A549 (cell line): Measurements from ENCODE around the gene GPR158. TPM values are rescaled to one million over a fixed set of nuclear protein-coding genes. Genes with fewer than 3 reads are reported as not detected.

ENCODE experiments used
- ATAC-seq, 2 experiments: fragments of 200-7000 bp in 1 of 2; fragments of >200 bp in 1 of 2; cut with Nextera tagmentation in 1 of 2; cut with Tn5 transposase in 1 of 2; 3 replicates each; pipeline versions ENCODE4 v1.8.0 to v1.9.1; 2018 to 2020; ENCODE audit warnings: mild to moderate bottlenecking in 1 of 2, moderate library complexity in 1 of 2
- CTCF ChIA-PET: fragments of 300-600 bp; sonication (Branson Sonifier 250); formaldehyde crosslinking; extraction: SDS; loops from one replicate; lab custom pipeline; 2021; ENCODE audit warnings: antibody characterized with exemption, inconsistent platforms; lab: Yijun Ruan, JAX
- POLR2A ChIA-PET: fragments of 350-600 bp; formaldehyde crosslinking; extraction: SDS; loops from one replicate; lab custom pipeline; 2021; ENCODE audit warnings: antibody characterized with exemption, inconsistent platforms; lab: Yijun Ruan, JAX
- DNase-seq, 2 experiments: peaks; one replicate each; pipeline versions ENCODE4 v3.0.0 to v3.0.0-alpha.2; 2011 to 2016; ENCODE audit warnings: low read depth in 1 of 2, low spot score in 1 of 2
- FAIRE-seq: peaks from 2 replicates; lab custom pipeline; 2011; peaks lifted over from hg19 to GRCh38; lab: Jason Lieb, UNC
- H3K27ac ChIP-seq, 2 experiments: fragments of >200 bp; sonication (Bioruptor Twin); formaldehyde crosslinking; 3 replicates each; pipeline ENCODE4 v1.5.1; 2016 to 2017
- H3K4me1 ChIP-seq: fragments of >200 bp; sonication (Bioruptor Twin); formaldehyde crosslinking; 3 replicates; pipeline ENCODE4 v1.6.1; 2016
- H3K4me2 ChIP-seq: fragments of >200 bp; sonication (Bioruptor Twin); formaldehyde crosslinking; 3 replicates; pipeline ENCODE4 v1.6.1; 2016
- H3K4me3 ChIP-seq: fragments of >200 bp; sonication (Bioruptor Twin); formaldehyde crosslinking; 3 replicates; pipeline ENCODE4 v1.5.1; 2016
- H3K9me3 ChIP-seq: fragments of >200 bp; sonication (Bioruptor Twin); formaldehyde crosslinking; 3 replicates; pipeline ENCODE4 v1.6.1; 2016
- ATOH8 ChIP-seq: fragments of 250-450 bp; sonication (Bioruptor Pico); IDR thresholded peaks from 2 replicates; pipeline ENCODE4 v1.5.0; 2020; ENCODE audit warnings: low read depth, mild to moderate bottlenecking, moderate library complexity
- BHLHE40 ChIP-seq: IDR thresholded peaks from 2 replicates; pipeline ENCODE4 v1.6.1; 2012; ENCODE audit warnings: low read depth, low read length, inconsistent platforms
- EHF ChIP-seq: fragments of 250-450 bp; sonication (Bioruptor Pico); IDR thresholded peaks from 2 replicates; pipeline ENCODE4 v1.5.0; 2020; ENCODE audit warnings: mild to moderate bottlenecking
- EHMT2 ChIP-seq: fragments of 200-600 bp; sonication (generic); IDR thresholded peaks from 2 replicates; pipeline ENCODE4 v1.6.1; 2016; ENCODE audit warnings: antibody characterized with exemption, low read depth, mild to moderate bottlenecking, moderate library complexity
- EP300 ChIP-seq, 2 experiments: fragments of >200 bp; sonication (Bioruptor Twin); formaldehyde crosslinking; IDR thresholded peaks; 2 replicates in 1 of 2; 3 replicates in 1 of 2; pipeline ENCODE4 v1.6.1; 2016 to 2017
- ESRRA ChIP-seq: fragments of 150-350 bp; IDR thresholded peaks from 2 replicates; pipeline ENCODE4 v1.6.1; 2014; ENCODE audit warnings: mild to moderate bottlenecking, low read length, borderline replicate concordance
- FOSL2 ChIP-seq, 2 experiments: fragments of 450-650 bp in 1 of 2; fragments of >200 bp in 1 of 2; sonication (Bioruptor Twin) in 1 of 2; formaldehyde crosslinking; IDR thresholded peaks; 2 replicates each; pipeline versions ENCODE4 v1.5.0 to v1.6.1; 2016 to 2020; ENCODE audit warnings: mild to moderate bottlenecking in 1 of 2, moderate library complexity in 1 of 2
- FOXS1 ChIP-seq: fragments of 250-450 bp; sonication (Bioruptor Pico); IDR thresholded peaks from 2 replicates; pipeline ENCODE4 v1.5.0; 2020; ENCODE audit warnings: mild to moderate bottlenecking, moderate library complexity
- GATA3 ChIP-seq: IDR thresholded peaks from 2 replicates; pipeline ENCODE4 v1.6.1; 2012; ENCODE audit warnings: borderline replicate concordance
- HMGXB4 ChIP-seq: fragments of 250-450 bp; sonication (Bioruptor Pico); IDR thresholded peaks from 2 replicates; pipeline ENCODE4 v1.5.0; 2021; ENCODE audit warnings: mild to moderate bottlenecking, moderate library complexity, borderline replicate concordance
- MAFK ChIP-seq: fragments of 450-650 bp; IDR thresholded peaks from 2 replicates; pipeline ENCODE4 v1.6.1; 2014; ENCODE audit not compliant: partially characterized antibody
- MAZ ChIP-seq: fragments of 150-350 bp; IDR thresholded peaks from 2 replicates; pipeline ENCODE4 v1.6.1; 2014; ENCODE audit warnings: antibody characterized with exemption, low read depth, low read length, borderline replicate concordance
- NR3C1 ChIP-seq: fragments of >200 bp; sonication (Bioruptor Twin); formaldehyde crosslinking; IDR thresholded peaks from 3 replicates; pipeline ENCODE4 v1.6.1; 2017
- PBX3 ChIP-seq: IDR thresholded peaks from 2 replicates; pipeline ENCODE4 v1.6.1; 2012
- RAD21 ChIP-seq, 2 experiments: fragments of >200 bp in 1 of 2; sonication (Bioruptor Twin) in 1 of 2; formaldehyde crosslinking in 1 of 2; IDR thresholded peaks in 1 of 2; conservative IDR thresholded peaks in 1 of 2; 2 replicates in 1 of 2; 3 replicates in 1 of 2; pipeline ENCODE4 v1.6.1; 2012 to 2018; ENCODE audit warnings: inconsistent platforms in 1 of 2
- RFX5 ChIP-seq: fragments of 450-650 bp; IDR thresholded peaks from 2 replicates; pipeline ENCODE4 v1.7.1; 2014; ENCODE audit warnings: antibody characterized with exemption, mild to moderate bottlenecking, moderate library complexity
- SMC3 ChIP-seq: fragments of >200 bp; sonication (Bioruptor Twin); formaldehyde crosslinking; IDR thresholded peaks from 3 replicates; pipeline ENCODE4 v1.6.1; 2018; ENCODE audit warnings: inconsistent platforms
- WGBS: methylation state at CpG from one replicate; pipeline ENCODE4 v1.1.6; 2017; ENCODE audit errors: missing lambda C conversion rate; 5-methylcytosine and 5-hydroxymethylcytosine counted together
- polyA plus RNA-seq, 4 experiments: library from polyadenylated mRNA; depleted of rRNA in 3 of 4; stranded (reverse); fragments of >200 nt; fragmentation: RNase III in 1 of 4; extraction: RNeasy Plus Mini Kit Qiagen cat#74134 plus additional on column Dnase treatment in 1 of 4; gene quantifications; 2 replicates in 3 of 4; 3 replicates in 1 of 4; pipeline ENCODE4 v1.2.3, GENCODE V29; 2011 to 2017
- TF ChIP-seq, protein P1 (sequence below): IDR thresholded peaks from 2 replicates; pipeline ENCODE4 v1.6.1; 2012

Gene GPR158
- polyA plus RNA-seq, 2 of the 4 experiments (the other 2 are of a cell fraction) = 0.01 to 0.03 TPM

DNA sequence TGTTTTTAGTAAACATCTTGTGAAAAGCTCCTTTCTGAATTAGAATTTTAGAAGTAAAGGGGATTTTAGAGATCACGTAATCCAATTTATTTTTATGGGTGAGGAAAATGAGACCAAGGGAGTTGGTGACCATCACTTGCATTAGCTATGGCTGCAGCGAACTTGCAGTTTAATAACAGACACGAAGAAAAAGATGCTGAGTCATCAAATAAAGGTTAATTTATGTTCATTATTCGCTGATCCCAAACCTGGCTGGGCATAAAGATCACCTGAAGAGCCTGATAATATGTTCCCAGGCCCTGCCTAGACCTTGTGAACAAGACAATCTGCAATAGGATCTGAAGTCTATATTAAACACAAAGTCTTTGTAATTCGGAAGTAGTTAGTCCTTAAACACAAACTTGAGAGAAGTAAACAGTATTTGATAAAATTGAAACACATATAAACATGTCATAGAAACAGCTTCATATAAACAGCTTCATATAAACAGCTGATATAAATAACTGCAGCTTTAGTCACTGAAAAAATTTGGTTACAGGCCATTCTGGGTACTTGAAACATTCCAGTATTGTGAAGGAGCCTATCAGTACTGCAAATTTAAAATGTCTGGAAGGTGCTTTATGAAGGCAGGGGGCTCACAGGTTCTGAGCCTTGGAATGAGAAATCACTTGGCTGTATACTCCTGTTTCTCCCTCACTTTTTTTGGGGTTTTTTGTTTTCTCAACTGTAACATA lies 16.5 kb downstream of the GPR158 start:
- WGBS = 46% methylated on average over 5 of the region's 5 CpGs
- Histone ChIP-seq H3K4me2 (no peak overlapping the region), H3K4me1 (no peaks in the 10 kb centered on the region), H3K4me3 (no peak overlapping the region), H3K27ac (no peak overlapping the region)
- CTCF ChIA-PET = interaction anchor here (1.6 kb wide), 1 partner anchor 12 kb away, joined by 4 read pairs; no protein-coding TSS in a partner anchor
- no peak for FAIRE-seq
- no peak for TF ChIP-seq NR3C1
- TF ChIP-seq MAFK = peak; percentile 99
- TF ChIP-seq, all 56 proteins: peak for 1
- ATAC-seq (no peak), DNase-seq (no peak)
- POLR2A ChIA-PET = no interaction called here
- no peaks in the 10 kb centered on the region for H3K9me3 ChIP-seq

GRCh38 chr10:25198151-25198550 lies 23.4 kb downstream of the GPR158 start:
- no peak for DNase-seq
- Histone ChIP-seq H3K4me2 (no peak overlapping the region), H3K27ac (no peak overlapping the region), H3K9me3 (no peaks in the 10 kb centered on the region), H3K4me1 (no peaks in the 10 kb centered on the region), H3K4me3 (no peak overlapping the region)
- no peak for TF ChIP-seq SMC3
- TF ChIP-seq PBX3 = no peak
- TF ChIP-seq BHLHE40 = no peak
- TF ChIP-seq ATOH8 (CRISPR knock-in tag) = no peak
- TF ChIP-seq GATA3 = no peak
- no peak for TF ChIP-seq EHMT2
- no peak for TF ChIP-seq MAZ
- no peak for TF ChIP-seq MAFK
- no peak for TF ChIP-seq RAD21 (conservative IDR thresholded peaks at IDR 0.05 in 1 of 2, IDR thresholded peaks at IDR 0.05 in 1 of 2)
- no peak for TF ChIP-seq HMGXB4 (CRISPR knock-in tag)
- no peak for TF ChIP-seq FOSL2 (IDR thresholded peaks at IDR 0.05)
- TF ChIP-seq FOSL2 (CRISPR knock-in tag; IDR thresholded peaks at IDR 0.05) = no peak
- no peak for TF ChIP-seq FOXS1 (CRISPR knock-in tag)
- TF ChIP-seq EHF (CRISPR knock-in tag) = no peak
- TF ChIP-seq EP300 (IDR thresholded peaks at IDR 0.05) = no peak
- TF ChIP-seq ESRRA = no peak
- TF ChIP-seq, protein P1, sequence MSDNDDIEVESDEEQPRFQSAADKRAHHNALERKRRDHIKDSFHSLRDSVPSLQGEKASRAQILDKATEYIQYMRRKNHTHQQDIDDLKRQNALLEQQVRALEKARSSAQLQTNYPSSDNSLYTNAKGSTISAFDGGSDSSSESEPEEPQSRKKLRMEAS = no peak
- no peak for TF ChIP-seq RFX5
- no peak for FAIRE-seq
- ChIA-PET CTCF (interaction anchor here (1.6 kb wide), 1 partner anchor 29 kb away, joined by 4 read pairs; no protein-coding TSS in a partner anchor), POLR2A (no interaction called here)
- 3% methylated on average over 1 of the region's 1 CpG for WGBS
- ATAC-seq = no peak
